Fibroblast of the aortic adventitia (primary cell): ENCODE measurements around the gene NECAB3. TPM values are rescaled to one million over a fixed set of nuclear protein-coding genes. Genes with fewer than 3 reads are reported as not detected.
A peak's percentile ranks its signal among the peaks of the same experiment; 100 is the strongest.

Experiments used
- DNase-seq: peaks from one replicate; pipeline ENCODE4 v3.0.0-alpha.2; 2010; ENCODE audit warnings: low read depth
- H3K4me3 ChIP-seq: 2 replicates; pipeline ENCODE4 v1.5.1; 2011; ENCODE audit warnings: low read depth, mild to moderate bottlenecking, control low read depth, low read length, moderate library complexity
- CTCF ChIP-seq: IDR thresholded peaks from 2 replicates; pipeline ENCODE4 v1.5.1; 2011; ENCODE audit warnings: mild to moderate bottlenecking, low read length, control low read depth, inconsistent platforms; ENCODE audit not compliant: insufficient read depth
- total RNA-seq: library from RNA; depleted of rRNA; stranded (reverse); fragments of >200 nt; gene quantifications from 2 replicates; pipeline ENCODE4 v1.2.3, GENCODE V29; 2012; ENCODE audit warnings: low replicate concordance

The NECAB3 gene
- total RNA-seq = 17.6 and 23.6 TPM in 2 replicates

GRCh38 chr20:33674294-33675135 is at the start of gene NECAB3:
Gene NECAB3 (minus strand): TSS chr20:33674428. CDS start chr20:33674352, 76 bp downstream.
- H3K4me3 ChIP-seq = peak within 1 kb of the TSS; percentile 79
- DNase-seq = peak; percentile 56
- TF ChIP-seq CTCF = no peak

GRCh38 chr20:33721391-33722140 is 47.3 kb upstream of the NECAB3 start:
- TF ChIP-seq CTCF = no peak
- no peak overlapping the region for H3K4me3 ChIP-seq
- DNase-seq = no peak

- TF ChIP-seq CTCF = no peak
- peak; percentile 99 for DNase-seq
- peak within 1 kb of the TSS; percentile 94 for H3K4me3 ChIP-seq
Measured at GRCh38 chr20:33719989-33720709, 45.9 kb upstream of the NECAB3 start, which contains the start of gene PXMP4. Gene PXMP4 (minus strand): TSS chr20:33720310. CDS start chr20:33720207, 103 bp downstream.

- peak; percentile 4 for DNase-seq
Measured at GRCh38 chr20:33719277-33719988, 45.2 kb upstream of the NECAB3 start.

GRCh38 chr20:33716498-33716897 is 42.3 kb upstream of the NECAB3 start:
- no peak for DNase-seq
- no peak overlapping the region for H3K4me3 ChIP-seq
- no peak for TF ChIP-seq CTCF

More at GRCh38 chr20:33719277-33719988, 45.2 kb upstream of the NECAB3 start:
- TF ChIP-seq CTCF = no peak
- peak overlapping the region; percentile 94 for H3K4me3 ChIP-seq
